Omental fat pad (tissue), 4 donors: ENCODE data around the gene CSF2. TPM values are rescaled to one million over a fixed set of nuclear protein-coding genes. Genes with fewer than 3 reads are reported as not detected.

Source experiments
- ATAC-seq: fragments of 150-250 bp; one replicate; pipeline ENCODE4 v1.9.1; 2016; ENCODE audit warnings: mild to moderate bottlenecking, moderate library complexity; ENCODE audit not compliant: low FRiP score
- DNase-seq: peaks from one replicate; pipeline ENCODE4 v3.0.0-alpha.2; 2019; ENCODE audit warnings: low spot score
- total RNA-seq, 4 donors: library from RNA; depleted of rRNA; stranded (reverse); fragments of >200 nt; gene quantifications; one replicate each; pipeline ENCODE4 v1.1.0, GENCODE V29; 2016
- TF ChIP-seq, protein P1 (sequence below), 3 donors: fragments of 450-650 bp; IDR thresholded peaks; one replicate each; pipeline ENCODE4 v1.5.1; 2016 to 2017; ENCODE audit warnings: antibody characterized with exemption in 3 of 3, mild to moderate bottlenecking in 3 of 3, moderate library complexity in 2 of 3

CSF2 gene
- total RNA-seq, 4 donors from 2014 or later: not detected

DNA sequence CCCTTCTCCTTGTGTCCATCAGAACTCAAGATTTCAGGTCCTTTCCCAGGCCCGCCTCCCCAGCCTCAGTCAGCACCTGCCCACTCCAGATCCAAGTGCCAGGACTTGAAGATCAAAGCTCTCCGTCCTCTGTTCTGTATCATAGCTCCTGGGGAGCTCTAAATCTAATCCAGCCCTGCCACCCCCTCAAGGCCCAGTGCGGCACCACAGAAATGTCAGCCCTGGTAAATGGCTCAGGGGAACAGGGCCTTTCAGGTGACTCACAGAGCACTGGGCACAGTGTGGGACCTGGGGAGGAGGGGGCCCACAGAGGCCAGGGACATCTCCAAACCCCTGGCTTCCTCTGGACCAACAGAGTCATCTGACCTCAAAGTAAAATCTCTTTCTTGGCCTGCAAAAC lies 6.0 kb downstream of the CSF2 start:
- DNase-seq (no peak), ATAC-seq (no peak)
- TF ChIP-seq, protein P1, sequence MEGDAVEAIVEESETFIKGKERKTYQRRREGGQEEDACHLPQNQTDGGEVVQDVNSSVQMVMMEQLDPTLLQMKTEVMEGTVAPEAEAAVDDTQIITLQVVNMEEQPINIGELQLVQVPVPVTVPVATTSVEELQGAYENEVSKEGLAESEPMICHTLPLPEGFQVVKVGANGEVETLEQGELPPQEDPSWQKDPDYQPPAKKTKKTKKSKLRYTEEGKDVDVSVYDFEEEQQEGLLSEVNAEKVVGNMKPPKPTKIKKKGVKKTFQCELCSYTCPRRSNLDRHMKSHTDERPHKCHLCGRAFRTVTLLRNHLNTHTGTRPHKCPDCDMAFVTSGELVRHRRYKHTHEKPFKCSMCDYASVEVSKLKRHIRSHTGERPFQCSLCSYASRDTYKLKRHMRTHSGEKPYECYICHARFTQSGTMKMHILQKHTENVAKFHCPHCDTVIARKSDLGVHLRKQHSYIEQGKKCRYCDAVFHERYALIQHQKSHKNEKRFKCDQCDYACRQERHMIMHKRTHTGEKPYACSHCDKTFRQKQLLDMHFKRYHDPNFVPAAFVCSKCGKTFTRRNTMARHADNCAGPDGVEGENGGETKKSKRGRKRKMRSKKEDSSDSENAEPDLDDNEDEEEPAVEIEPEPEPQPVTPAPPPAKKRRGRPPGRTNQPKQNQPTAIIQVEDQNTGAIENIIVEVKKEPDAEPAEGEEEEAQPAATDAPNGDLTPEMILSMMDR (IDR thresholded peaks at IDR 0.05): no peak

- DNase-seq (no peak), ATAC-seq (no peak)
- TF ChIP-seq, protein P1 (IDR thresholded peaks at IDR 0.05): no peak
Observed at GRCh38 chr5:132080595-132080994, 7.0 kb downstream of the CSF2 start.

DNA sequence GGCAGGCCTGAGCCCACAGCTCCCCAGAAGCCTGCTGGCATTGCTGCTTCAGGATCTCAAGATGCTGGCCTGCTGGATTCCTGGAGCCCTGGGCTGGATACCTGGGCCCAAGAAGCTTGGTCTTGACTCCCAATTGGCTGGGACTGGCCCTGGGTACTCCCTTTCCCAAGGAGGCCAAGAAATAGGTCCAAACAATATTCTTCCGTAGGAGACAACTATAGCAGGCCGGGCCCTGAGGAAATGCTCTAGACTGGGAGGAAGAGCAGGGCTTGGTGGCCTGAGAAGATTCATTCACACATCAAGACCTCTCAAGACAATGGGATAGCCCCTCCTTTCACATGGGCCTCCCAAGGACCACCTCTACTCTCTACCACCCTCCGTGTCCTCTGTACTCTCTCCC lies 7.9 kb downstream of the CSF2 start:
- DNase-seq: no peak
- ATAC-seq: no peak
- TF ChIP-seq, protein P1 (IDR thresholded peaks at IDR 0.05): no peak

DNA sequence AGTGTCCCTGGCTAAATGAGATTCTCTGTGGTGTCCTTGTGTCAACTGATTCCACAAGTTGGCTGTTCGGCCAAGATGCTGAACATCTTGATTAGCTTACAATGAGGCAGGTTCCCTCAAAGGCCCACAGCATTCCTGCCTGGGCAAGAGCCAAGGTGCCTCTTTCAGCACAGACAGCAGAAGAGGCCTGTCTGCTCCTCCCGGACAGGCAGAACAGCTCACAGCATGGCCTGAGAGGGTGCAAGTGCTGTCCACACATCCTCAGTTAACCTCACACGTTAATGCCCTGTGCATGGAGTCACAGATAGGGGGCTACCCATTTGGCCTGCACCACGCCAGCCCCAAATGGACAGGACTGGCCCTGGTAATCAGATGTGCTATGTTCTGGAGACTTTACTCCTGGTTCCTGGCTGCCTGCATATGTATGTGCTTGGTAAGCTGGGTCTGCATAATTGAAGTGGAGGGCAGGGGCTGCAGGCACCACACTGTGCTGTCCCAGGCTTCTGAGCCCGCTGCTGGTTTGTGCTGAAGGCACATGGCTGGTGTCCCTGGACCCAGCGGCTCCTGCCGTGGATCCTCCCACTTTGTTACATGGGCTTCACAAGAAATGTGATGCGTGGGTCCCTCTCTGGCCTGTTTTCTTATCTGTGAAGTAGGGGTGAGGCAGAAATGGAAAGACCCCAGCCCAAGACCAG lies 8.9 kb downstream of the CSF2 start:
- ATAC-seq (no peak), DNase-seq (no peak)
- TF ChIP-seq, protein P1 (IDR thresholded peaks at IDR 0.05): no peak

DNA sequence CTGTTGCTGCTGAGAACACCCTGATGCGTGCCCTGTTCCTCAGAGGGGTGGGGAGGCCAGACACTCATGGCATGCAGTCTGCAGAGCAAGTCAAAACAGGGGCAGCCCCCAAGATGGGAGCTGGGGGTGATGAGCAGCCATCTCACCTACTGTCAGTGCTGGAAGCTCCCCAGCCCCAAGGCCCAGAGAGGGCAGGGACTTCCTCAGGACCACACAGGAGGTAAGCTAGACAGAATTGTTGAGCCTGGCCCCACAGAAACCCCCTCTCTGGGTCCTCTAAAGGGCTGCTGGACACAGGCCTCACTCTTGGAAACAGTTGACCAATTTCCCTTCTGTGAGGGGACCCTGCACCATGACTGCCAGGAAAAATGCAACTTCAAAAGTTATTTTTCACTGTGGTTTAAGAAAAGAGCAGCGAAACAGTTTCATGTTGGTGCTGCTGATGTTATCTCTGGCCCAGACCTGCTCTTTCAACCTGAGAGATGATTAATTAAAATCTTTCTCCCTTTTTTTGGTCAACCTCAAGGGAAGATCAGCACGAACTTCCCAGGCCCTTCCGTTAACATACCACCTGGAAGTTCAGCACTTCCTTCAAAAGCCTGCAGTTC lies 9.6 kb downstream of the CSF2 start:
- ATAC-seq (no peak), DNase-seq (no peak)
- TF ChIP-seq, protein P1 (IDR thresholded peaks at IDR 0.05): no peak

DNA sequence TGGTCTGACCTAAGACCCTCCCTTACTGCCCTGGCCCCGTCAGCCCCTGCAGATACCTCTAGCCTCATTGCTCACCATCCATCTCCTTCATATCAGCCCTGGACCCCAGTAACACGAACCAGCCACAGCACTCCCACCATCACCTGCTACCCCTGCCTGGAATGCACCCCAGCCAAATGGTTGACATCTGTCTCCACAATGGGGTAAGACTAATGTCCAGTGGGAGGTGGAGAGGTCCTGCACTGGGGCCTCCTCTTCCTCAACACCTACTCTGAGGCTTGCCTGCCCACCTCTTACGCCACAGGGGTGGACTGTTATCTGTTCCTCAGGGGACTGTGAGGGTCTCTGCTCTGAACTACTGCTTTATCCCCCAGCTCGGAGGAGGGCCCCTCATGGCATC lies 12.1 kb downstream of the CSF2 start:
- no peak for DNase-seq
- ATAC-seq: no peak
- TF ChIP-seq, protein P1 (IDR thresholded peaks at IDR 0.05): no peak

GRCh38 chr5:132086277-132086794 lies 12.7 kb downstream of the CSF2 start:
- DNase-seq: no peak
- TF ChIP-seq, protein P1 (IDR thresholded peaks at IDR 0.05): no peak
- ATAC-seq: peak; percentile 39
